IMR-90 (cell line): Measurements from ENCODE around the gene IL17C. TPM values are rescaled to one million over a fixed set of nuclear protein-coding genes. Genes with fewer than 3 reads are reported as not detected.

Experiments used
- ATAC-seq: fragments of 200-7000 bp; cut with Tn5 transposase; 2 replicates; pipeline ENCODE4 v1.9.1; 2020; ENCODE audit warnings: low read depth, mild to moderate bottlenecking, moderate library complexity
- BruUV-seq: library from RNA; stranded (reverse); fragments of 400-500 nt; replicated peaks from 2 replicates; lab custom pipeline; 2021; lab: Mats Ljungman, UMichigan
- CTCF ChIA-PET: fragments of 300-600 bp; formaldehyde crosslinking; extraction: SDS; loops from one replicate; lab custom pipeline; 2021; ENCODE audit warnings: antibody characterized with exemption; lab: Yijun Ruan, JAX
- POLR2A ChIA-PET: fragments of 300-600 bp; sonication (Branson Sonifier 250); formaldehyde crosslinking; loops from one replicate; lab custom pipeline; 2022; ENCODE audit warnings: antibody characterized with exemption; ENCODE audit not compliant: unreplicated experiment; lab: Charles Lee
- DNase-seq: peaks from one replicate; pipeline ENCODE4 v3.0.0; 2013
- H2AFZ ChIP-seq: replicated peaks from 2 replicates; pipeline ENCODE3; 2013; ENCODE audit warnings: low read length, mild to moderate bottlenecking; ENCODE audit not compliant: poor library complexity
- H2AK5ac ChIP-seq: 2 replicates; pipeline ENCODE4 v1.6.1; 2013; ENCODE audit warnings: low read depth, low read length, inconsistent platforms
- H2AK9ac ChIP-seq: replicated peaks from 2 replicates; pipeline ENCODE3; 2013; ENCODE audit warnings: mild to moderate bottlenecking, low read depth, low read length, moderate library complexity; ENCODE audit not compliant: poor library complexity
- H2BK120ac ChIP-seq: 2 replicates; pipeline ENCODE4 v1.6.1; 2013; ENCODE audit warnings: low read depth, low read length, inconsistent platforms
- H2BK15ac ChIP-seq: 3 replicates; pipeline ENCODE4 v1.6.1; 2013; ENCODE audit warnings: low read depth, low read length, inconsistent platforms
- H2BK20ac ChIP-seq: 2 replicates; pipeline ENCODE4 v1.6.1; 2013; ENCODE audit warnings: low read depth, mild to moderate bottlenecking, inconsistent platforms, low read length, moderate library complexity
- H2BK5ac ChIP-seq: 2 replicates; pipeline ENCODE4 v1.6.1; 2013; ENCODE audit warnings: mild to moderate bottlenecking, low read depth, low read length, inconsistent platforms; ENCODE audit not compliant: poor library complexity, severe bottlenecking
- H3K14ac ChIP-seq: replicated peaks from 2 replicates; pipeline ENCODE4 v1.6.1; 2013; ENCODE audit warnings: low read depth, low read length, inconsistent platforms
- H3K18ac ChIP-seq: 2 replicates; pipeline ENCODE4 v1.6.1; 2013; ENCODE audit warnings: low read depth, low read length, control low read depth
- H3K23ac ChIP-seq: 2 replicates; pipeline ENCODE4 v1.6.1; 2013; ENCODE audit warnings: low read depth, low read length, inconsistent platforms
- H3K27ac ChIP-seq: 2 replicates; pipeline ENCODE4 v1.5.1; 2013; ENCODE audit warnings: mild to moderate bottlenecking, control low read depth, low read length; ENCODE audit not compliant: insufficient read depth
- H3K27me3 ChIP-seq: 2 replicates; pipeline ENCODE4 v1.6.1; 2013; ENCODE audit warnings: low read length; ENCODE audit not compliant: control insufficient read depth, insufficient read depth
- H3K36me3 ChIP-seq: 2 replicates; pipeline ENCODE4 v1.6.1; 2013; ENCODE audit warnings: low read length, mixed read lengths; ENCODE audit not compliant: control insufficient read depth, insufficient read depth
- H3K4ac ChIP-seq: 2 replicates; pipeline ENCODE4 v1.6.1; 2013; ENCODE audit warnings: low read depth, low read length, inconsistent platforms
- H3K4me1 ChIP-seq: 2 replicates; pipeline ENCODE4 v1.6.1; 2013; ENCODE audit warnings: low read length, mixed read lengths; ENCODE audit not compliant: control insufficient read depth, insufficient read depth
- H3K4me2 ChIP-seq: 2 replicates; pipeline ENCODE4 v1.6.1; 2013; ENCODE audit warnings: low read depth, mild to moderate bottlenecking, control low read depth, low read length, moderate library complexity
- H3K4me3 ChIP-seq: 2 replicates; pipeline ENCODE4 v1.5.1; 2013; ENCODE audit warnings: low read depth, mild to moderate bottlenecking, control low read depth, low read length, moderate library complexity; ENCODE audit not compliant: insufficient read depth
- H3K56ac ChIP-seq: 2 replicates; pipeline ENCODE4 v1.6.1; 2013; ENCODE audit warnings: low read length, inconsistent platforms; ENCODE audit not compliant: insufficient read depth; ENCODE audit errors: extremely low read depth
- H3K79me1 ChIP-seq, 2 experiments: 2 replicates each; pipeline ENCODE4 v1.6.1; 2013; ENCODE audit warnings: low read length in 2 of 2, inconsistent platforms in 1 of 2, low read depth in 1 of 2
- H3K9ac ChIP-seq: 2 replicates; pipeline ENCODE4 v1.6.1; 2013; ENCODE audit warnings: low read depth, low read length, control low read depth
- H3K9me1 ChIP-seq: 2 replicates; pipeline ENCODE4 v1.6.1; 2013; ENCODE audit warnings: low read length, inconsistent platforms; ENCODE audit not compliant: insufficient read depth
- H3K9me3 ChIP-seq: 2 replicates; pipeline ENCODE4 v1.6.1; 2013; ENCODE audit warnings: low read length; ENCODE audit not compliant: control insufficient read depth, insufficient read depth
- H4K20me1 ChIP-seq: 2 replicates; pipeline ENCODE4 v1.6.1; 2013; ENCODE audit warnings: low read length, inconsistent platforms; ENCODE audit not compliant: insufficient read depth
- H4K5ac ChIP-seq: 2 replicates; pipeline ENCODE4 v1.6.1; 2013; ENCODE audit warnings: mild to moderate bottlenecking, low read depth, low read length, control low read depth
- H4K8ac ChIP-seq, 2 experiments: 2 replicates each; pipeline ENCODE4 v1.6.1; 2013; ENCODE audit warnings: low read depth in 2 of 2, low read length in 2 of 2, control low read depth in 1 of 2, inconsistent platforms in 1 of 2
- H4K91ac ChIP-seq: 2 replicates; pipeline ENCODE4 v1.6.1; 2013; ENCODE audit warnings: low read depth, low read length, inconsistent platforms; ENCODE audit not compliant: insufficient read depth
- CHD1 ChIP-seq: IDR thresholded peaks from 2 replicates; pipeline ENCODE4 v1.6.1; 2012; ENCODE audit warnings: low read depth, low read length, improper control_type of control experiment
- CTCF ChIP-seq: conservative IDR thresholded peaks from 2 replicates; pipeline ENCODE4 v1.5.1; 2012; ENCODE audit warnings: mild to moderate bottlenecking, low read depth, low read length, improper control_type of control experiment
- ELK1 ChIP-seq: fragments of 150-350 bp; IDR thresholded peaks from 2 replicates; pipeline ENCODE4 v1.6.1; 2016; ENCODE audit warnings: low read depth, mild to moderate bottlenecking, low read length, moderate library complexity, borderline replicate concordance
- FOS ChIP-seq: fragments of 150-350 bp; IDR thresholded peaks from 2 replicates; pipeline ENCODE4 v1.6.1; 2016; ENCODE audit warnings: low read depth, low read length
- MXI1 ChIP-seq: IDR thresholded peaks from 2 replicates; pipeline ENCODE4 v1.6.1; 2012; ENCODE audit warnings: low read depth, mild to moderate bottlenecking, low read length, moderate library complexity, borderline replicate concordance
- NFE2L2 ChIP-seq: fragments of 150-350 bp; IDR thresholded peaks from 2 replicates; pipeline ENCODE4 v1.6.1; 2016; ENCODE audit warnings: low read depth, mild to moderate bottlenecking, low read length
- POLR2A ChIP-seq: IDR thresholded peaks from 2 replicates; pipeline ENCODE4 v1.6.1; 2012; ENCODE audit warnings: mild to moderate bottlenecking, low read depth, low read length
- RCOR1 ChIP-seq: IDR thresholded peaks from 2 replicates; pipeline ENCODE4 v1.6.1; 2012; ENCODE audit warnings: mild to moderate bottlenecking, low read length, improper control_type of control experiment; ENCODE audit not compliant: insufficient replicate concordance
- SMC3 ChIP-seq: fragments of 150-350 bp; IDR thresholded peaks from 2 replicates; pipeline ENCODE4 v1.6.1; 2016; ENCODE audit warnings: low read depth, mild to moderate bottlenecking, antibody characterized with exemption, low read length, moderate library complexity
- USF2 ChIP-seq: fragments of 150-350 bp; IDR thresholded peaks from 2 replicates; pipeline ENCODE4 v1.6.1; 2017; ENCODE audit warnings: mild to moderate bottlenecking, antibody characterized with exemption, low read length, low read depth
- WGBS, 2 experiments: methylation state at CpG; one replicate each; pipeline versions ENCODE4 v1.1.5 to v1.1.7; 2013; ENCODE audit warnings: missing lambda C conversion rate in 2 of 2; ENCODE audit not compliant: insufficient read length in 1 of 2; ENCODE audit errors: extremely low coverage in 2 of 2; 5-methylcytosine and 5-hydroxymethylcytosine counted together
- dilution Hi-C: fragments of 300-500 bp; cut with HindIII; formaldehyde crosslinking; loops from one replicate; pipeline ENCODE4 v1.14.3; 2018; ENCODE audit warnings: low sequenced_read_pairs; ENCODE audit not compliant: unreplicated experiment
- in situ Hi-C: fragments of 300-500 bp; cut with MboI; formaldehyde crosslinking; loops from 3 replicates; pipeline ENCODE4 v1.14.3; 2019; ENCODE audit warnings: low sequenced_read_pairs, inconsistent platforms, mixed read lengths
- intact Hi-C: fragments of 100-400 bp; cut with micrococcal nuclease; formaldehyde crosslinking; loops from 2 replicates; pipeline ENCODE4 v1.10.0; 2022
- polyA plus RNA-seq, 3 experiments: library from polyadenylated mRNA; depleted of rRNA; stranded (reverse); fragments of >200 nt; gene quantifications; 2 replicates each; pipeline ENCODE4 v1.2.3, GENCODE V29; 2012; ENCODE audit warnings: low replicate concordance in 1 of 3
- total RNA-seq: library from RNA; depleted of rRNA; stranded (reverse); fragments of >200 nt; gene quantifications from 2 replicates; pipeline ENCODE4 v1.2.3, GENCODE V29; 2012

The IL17C gene
- total and polyA plus RNA-seq, 2 of the 4 experiments (the other 2 are of a cell fraction), result 0.09 TPM; not detected in 1

GRCh38 chr16:88667461-88667860 lies 29.1 kb downstream of the IL17C start:
- Histone ChIP-seq H3K9me3 (no peaks in the 10 kb centered on the region), H2AK9ac (no peak overlapping the region), H3K4ac (no peak overlapping the region), H3K9me1 (no peaks in the 10 kb centered on the region), H3K4me2 (no peak overlapping the region), H4K91ac (no peak overlapping the region), H3K27me3 (no peaks in the 10 kb centered on the region), H3K23ac (no peak overlapping the region), H3K14ac (no peak overlapping the region), H3K79me1 (peaks cover 9 to 10% of the 10 kb centered on the region in 2 experiments), H4K8ac (no peak overlapping the region), H3K36me3 (peaks cover 2% of the 10 kb centered on the region; the same call in 1 of the 2 replicates), H3K56ac (no peak overlapping the region), H3K18ac (no peak overlapping the region), H2BK120ac (no peak overlapping the region), H4K5ac (no peak overlapping the region), H3K9ac (no peak overlapping the region), H2BK20ac (no peak overlapping the region), H2BK5ac (no peak overlapping the region), H4K20me1 (no peaks in the 10 kb centered on the region), H2AK5ac (no peak overlapping the region), H3K27ac (no peak overlapping the region), H3K4me1 (no peaks in the 10 kb centered on the region), H2BK15ac (no peak overlapping the region), H3K4me3 (no peak overlapping the region), H2AFZ (no peak overlapping the region)
- in situ Hi-C loops (no loop called here), dilution Hi-C loops (no loop called here), intact Hi-C loops (no loop called here)
- ChIA-PET CTCF (no interaction called here), POLR2A (no interaction called here)
- no peak for DNase-seq
- TF ChIP-seq RCOR1 (no peak), ELK1 (no peak), NFE2L2 (no peak), MXI1 (no peak), CHD1 (no peak), USF2 (no peak), CTCF (no peak), FOS (no peak), POLR2A (no peak), SMC3 (no peak)
- no CpG with 5 or more reads among the region's 5 CpGs for WGBS, 2 experiments
- no TSS peak for BruUV-seq
- ATAC-seq, result no peak
